Measurements from ENCODE around the gene SMIM20. TPM values are rescaled to one million over a fixed set of nuclear protein-coding genes. Genes with fewer than 3 reads are reported as not detected.
A peak's percentile ranks its signal among the peaks of the same experiment; 100 is the strongest.

The SMIM20 gene
- polyA plus RNA-seq (2012; ENCODE audit: insufficient read length, low read depth), result 18.5 TPM

DNA sequence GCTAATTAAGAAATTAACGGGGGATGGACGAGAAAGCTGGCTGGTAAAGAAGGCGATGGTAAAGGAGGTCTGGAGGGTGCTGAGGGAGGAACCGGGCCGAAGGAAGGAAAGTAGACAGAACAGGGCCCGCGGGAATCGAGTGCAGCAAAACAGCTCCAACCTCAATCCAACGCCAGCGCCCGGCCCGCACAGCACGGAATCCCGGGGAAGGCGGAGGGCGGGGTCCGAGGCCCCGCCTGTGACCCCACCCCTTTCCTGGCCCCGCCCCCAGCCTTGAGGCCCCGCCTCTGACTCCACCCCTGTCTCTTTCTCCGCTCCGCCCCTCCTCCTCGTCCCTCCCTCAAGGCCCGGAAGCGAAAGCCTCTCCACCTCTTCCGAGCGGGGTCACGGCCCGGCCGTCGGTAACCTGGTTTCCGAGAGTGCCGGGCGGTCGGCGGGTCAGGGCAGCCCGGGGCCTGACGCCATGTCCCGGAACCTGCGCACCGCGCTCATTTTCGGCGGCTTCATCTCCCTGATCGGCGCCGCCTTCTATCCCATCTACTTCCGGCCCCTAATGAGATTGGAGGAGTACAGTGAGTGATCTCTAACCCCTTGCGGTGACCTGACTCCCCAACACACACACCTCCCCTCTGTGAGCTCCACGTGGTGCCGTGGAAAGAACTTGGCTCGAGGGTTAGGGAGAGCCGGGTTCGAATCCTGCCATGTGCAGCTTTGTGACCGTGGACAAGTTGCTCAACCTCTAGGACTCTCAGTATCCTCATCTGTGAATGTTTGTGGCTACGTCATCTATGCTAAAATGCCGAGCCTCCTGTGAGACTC is at the start of gene SMIM20:
SMIM20 (plus strand) TSS at position 370 of the 819 bp plus-strand sequence; CDS start at position 464, 94 bp downstream.
- TF ChIP-seq, protein P1, sequence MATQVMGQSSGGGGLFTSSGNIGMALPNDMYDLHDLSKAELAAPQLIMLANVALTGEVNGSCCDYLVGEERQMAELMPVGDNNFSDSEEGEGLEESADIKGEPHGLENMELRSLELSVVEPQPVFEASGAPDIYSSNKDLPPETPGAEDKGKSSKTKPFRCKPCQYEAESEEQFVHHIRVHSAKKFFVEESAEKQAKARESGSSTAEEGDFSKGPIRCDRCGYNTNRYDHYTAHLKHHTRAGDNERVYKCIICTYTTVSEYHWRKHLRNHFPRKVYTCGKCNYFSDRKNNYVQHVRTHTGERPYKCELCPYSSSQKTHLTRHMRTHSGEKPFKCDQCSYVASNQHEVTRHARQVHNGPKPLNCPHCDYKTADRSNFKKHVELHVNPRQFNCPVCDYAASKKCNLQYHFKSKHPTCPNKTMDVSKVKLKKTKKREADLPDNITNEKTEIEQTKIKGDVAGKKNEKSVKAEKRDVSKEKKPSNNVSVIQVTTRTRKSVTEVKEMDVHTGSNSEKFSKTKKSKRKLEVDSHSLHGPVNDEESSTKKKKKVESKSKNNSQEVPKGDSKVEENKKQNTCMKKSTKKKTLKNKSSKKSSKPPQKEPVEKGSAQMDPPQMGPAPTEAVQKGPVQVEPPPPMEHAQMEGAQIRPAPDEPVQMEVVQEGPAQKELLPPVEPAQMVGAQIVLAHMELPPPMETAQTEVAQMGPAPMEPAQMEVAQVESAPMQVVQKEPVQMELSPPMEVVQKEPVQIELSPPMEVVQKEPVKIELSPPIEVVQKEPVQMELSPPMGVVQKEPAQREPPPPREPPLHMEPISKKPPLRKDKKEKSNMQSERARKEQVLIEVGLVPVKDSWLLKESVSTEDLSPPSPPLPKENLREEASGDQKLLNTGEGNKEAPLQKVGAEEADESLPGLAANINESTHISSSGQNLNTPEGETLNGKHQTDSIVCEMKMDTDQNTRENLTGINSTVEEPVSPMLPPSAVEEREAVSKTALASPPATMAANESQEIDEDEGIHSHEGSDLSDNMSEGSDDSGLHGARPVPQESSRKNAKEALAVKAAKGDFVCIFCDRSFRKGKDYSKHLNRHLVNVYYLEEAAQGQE (IDR thresholded peaks at IDR 0.05; ENCODE audit: insufficient read depth in 1 of 2, low read depth in 2 of 2, low read length in 2 of 2), result 0 out of 4 replicates have a peak, but pooled peaks of 1 of the 2 experiments have one; percentile 25
- TF ChIP-seq POLR2AphosphoS5 (IDR thresholded peaks at IDR 0.05; ENCODE audit: low read depth, low read length) (peak; percentile 90), SIN3A (IDR thresholded peaks at IDR 0.05; ENCODE audit: borderline replicate concordance, insufficient read depth, low read length) (peak; percentile 59; the same call in 1 of the 2 replicates), FOXP2 (optimal IDR thresholded peaks at IDR 0.05; ENCODE audit: borderline replicate concordance, extremely low read depth, extremely low read length, insufficient read depth) (peak; percentile 68), TAF1 (IDR thresholded peaks at IDR 0.05; ENCODE audit: borderline replicate concordance, insufficient read depth, low read length) (no peak)

GRCh38 chr4:25865586-25865985 is 48.4 kb upstream of the SMIM20 start:
- no peak for TF ChIP-seq SIN3A (IDR thresholded peaks at IDR 0.05; ENCODE audit: borderline replicate concordance, insufficient read depth, low read length)
- no peak for TF ChIP-seq POLR2AphosphoS5 (IDR thresholded peaks at IDR 0.05; ENCODE audit: low read depth, low read length)
- no peak for TF ChIP-seq FOXP2 (optimal IDR thresholded peaks at IDR 0.05; ENCODE audit: borderline replicate concordance, extremely low read depth, extremely low read length, insufficient read depth)
- TF ChIP-seq, protein P1 (IDR thresholded peaks at IDR 0.05; ENCODE audit: insufficient read depth in 1 of 2, low read depth in 2 of 2, low read length in 2 of 2), result no peak
- no peak for TF ChIP-seq TAF1 (IDR thresholded peaks at IDR 0.05; ENCODE audit: borderline replicate concordance, insufficient read depth, low read length)

DNA sequence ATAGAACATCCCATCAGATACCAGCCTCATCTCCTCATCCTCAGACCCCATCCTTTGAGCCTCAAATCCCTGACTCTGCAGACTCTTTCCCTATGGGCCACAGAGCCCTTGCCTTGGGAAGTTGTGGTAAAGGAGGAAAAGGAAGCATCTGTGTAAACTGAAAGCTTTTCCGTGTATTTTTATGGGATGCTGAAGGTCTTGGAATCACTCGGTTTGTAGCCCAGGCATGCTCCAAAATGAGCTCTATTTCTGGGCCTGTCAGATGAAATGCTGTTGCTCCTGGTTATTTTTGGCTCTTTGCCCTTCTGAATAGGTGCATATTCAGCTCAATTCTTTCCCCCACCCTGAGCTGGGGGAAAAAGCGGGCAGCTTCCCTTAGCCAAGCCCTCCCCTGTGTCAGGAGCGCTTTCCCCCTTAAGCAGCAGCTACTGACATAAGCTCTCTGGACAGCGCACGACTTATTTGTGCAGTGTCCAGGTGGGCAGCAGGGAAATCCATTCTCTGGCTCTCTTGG is 46.2 kb upstream of the SMIM20 start:
- TF ChIP-seq POLR2AphosphoS5 (IDR thresholded peaks at IDR 0.05; ENCODE audit: low read depth, low read length) (no peak), FOXP2 (optimal IDR thresholded peaks at IDR 0.05; ENCODE audit: borderline replicate concordance, extremely low read depth, extremely low read length, insufficient read depth) (no peak), SIN3A (IDR thresholded peaks at IDR 0.05; ENCODE audit: borderline replicate concordance, insufficient read depth, low read length) (no peak), TAF1 (IDR thresholded peaks at IDR 0.05; ENCODE audit: borderline replicate concordance, insufficient read depth, low read length) (no peak)
- TF ChIP-seq, protein P1 (IDR thresholded peaks at IDR 0.05; ENCODE audit: insufficient read depth in 1 of 2, low read depth in 2 of 2, low read length in 2 of 2), result no peak

DNA sequence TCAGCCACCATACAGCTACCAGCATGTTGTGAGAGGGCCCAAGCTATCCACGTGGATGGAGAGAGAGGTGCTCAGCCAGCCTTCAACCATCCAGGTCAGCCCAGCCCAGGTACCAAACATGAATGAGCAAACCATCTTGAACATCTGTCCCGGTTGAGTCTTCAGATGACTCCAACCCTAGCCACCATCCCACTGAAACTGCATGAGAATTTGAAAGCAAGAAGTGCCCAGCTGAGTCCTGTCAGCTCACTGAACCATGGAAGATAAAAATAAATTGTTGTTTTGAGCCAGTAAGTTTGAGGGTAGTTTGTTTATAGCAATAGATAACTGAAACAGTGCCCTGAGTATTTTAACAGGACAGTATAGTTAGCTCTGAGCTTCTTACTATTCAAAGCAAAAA is 43.9 kb upstream of the SMIM20 start:
- no peak for TF ChIP-seq SIN3A (IDR thresholded peaks at IDR 0.05; ENCODE audit: borderline replicate concordance, insufficient read depth, low read length)
- TF ChIP-seq TAF1 (IDR thresholded peaks at IDR 0.05; ENCODE audit: borderline replicate concordance, insufficient read depth, low read length), result no peak
- TF ChIP-seq FOXP2 (optimal IDR thresholded peaks at IDR 0.05; ENCODE audit: borderline replicate concordance, extremely low read depth, extremely low read length, insufficient read depth), result no peak
- no peak for TF ChIP-seq POLR2AphosphoS5 (IDR thresholded peaks at IDR 0.05; ENCODE audit: low read depth, low read length)
- TF ChIP-seq, protein P1 (IDR thresholded peaks at IDR 0.05; ENCODE audit: insufficient read depth in 1 of 2, low read depth in 2 of 2, low read length in 2 of 2), result no peak
